ENCODE measurements around the gene GPD2.

- TF ChIP-seq POLR2A (IDR thresholded peaks at IDR 0.05; ENCODE audit: low read depth, low read length) (no peak), MXI1 (IDR thresholded peaks at IDR 0.05; ENCODE audit: borderline replicate concordance, low read depth, low read length) (no peak), MAZ (IDR thresholded peaks at IDR 0.05; ENCODE audit: borderline replicate concordance, low read depth, low read length) (no peak), BHLHE40 (IDR thresholded peaks at IDR 0.05; ENCODE audit: low read depth, low read length) (no peak), RCOR1 (IDR thresholded peaks at IDR 0.05; ENCODE audit: insufficient replicate concordance, low read length) (no peak), RAD21 (IDR thresholded peaks at IDR 0.05; ENCODE audit: low read length) (no peak), ELK1 (IDR thresholded peaks at IDR 0.05; ENCODE audit: borderline replicate concordance, low read depth, low read length) (no peak), SMC3 (IDR thresholded peaks at IDR 0.05; ENCODE audit: low read depth, low read length) (no peak), MAFK (IDR thresholded peaks at IDR 0.05; ENCODE audit: low read depth, low read length) (no peak), CEBPB (IDR thresholded peaks at IDR 0.05; ENCODE audit: low read depth, low read length) (no peak), NFE2L2 (IDR thresholded peaks at IDR 0.05; ENCODE audit: low read depth, low read length) (no peak)
- TF ChIP-seq, protein P1, sequence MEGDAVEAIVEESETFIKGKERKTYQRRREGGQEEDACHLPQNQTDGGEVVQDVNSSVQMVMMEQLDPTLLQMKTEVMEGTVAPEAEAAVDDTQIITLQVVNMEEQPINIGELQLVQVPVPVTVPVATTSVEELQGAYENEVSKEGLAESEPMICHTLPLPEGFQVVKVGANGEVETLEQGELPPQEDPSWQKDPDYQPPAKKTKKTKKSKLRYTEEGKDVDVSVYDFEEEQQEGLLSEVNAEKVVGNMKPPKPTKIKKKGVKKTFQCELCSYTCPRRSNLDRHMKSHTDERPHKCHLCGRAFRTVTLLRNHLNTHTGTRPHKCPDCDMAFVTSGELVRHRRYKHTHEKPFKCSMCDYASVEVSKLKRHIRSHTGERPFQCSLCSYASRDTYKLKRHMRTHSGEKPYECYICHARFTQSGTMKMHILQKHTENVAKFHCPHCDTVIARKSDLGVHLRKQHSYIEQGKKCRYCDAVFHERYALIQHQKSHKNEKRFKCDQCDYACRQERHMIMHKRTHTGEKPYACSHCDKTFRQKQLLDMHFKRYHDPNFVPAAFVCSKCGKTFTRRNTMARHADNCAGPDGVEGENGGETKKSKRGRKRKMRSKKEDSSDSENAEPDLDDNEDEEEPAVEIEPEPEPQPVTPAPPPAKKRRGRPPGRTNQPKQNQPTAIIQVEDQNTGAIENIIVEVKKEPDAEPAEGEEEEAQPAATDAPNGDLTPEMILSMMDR (conservative IDR thresholded peaks at IDR 0.05; ENCODE audit: low read depth, low read length): no peak
Measured at GRCh38 chr2:156474401-156474800, 38.2 kb downstream of the GPD2 start.

Measured in IMR-90 (cell line).